WTC11 (cell line): ENCODE results near the gene KCTD1. TPM values are rescaled to one million over a fixed set of nuclear protein-coding genes. Genes with fewer than 3 reads are reported as not detected.

Experiments
- ATAC-seq: fragments of 200-7000 bp; cut with Tn5 transposase; 2 replicates; pipeline ENCODE4 v1.10.0; 2021; ENCODE audit warnings: mild to moderate bottlenecking, moderate library complexity
- CTCF ChIA-PET: fragments of 300-600 bp; sonication (Branson Sonifier 250); formaldehyde crosslinking; loops from one replicate; lab custom pipeline; 2021; ENCODE audit warnings: antibody characterized with exemption; lab: Charles Lee
- POLR2A ChIA-PET: fragments of 350-600 bp; sonication (Branson Sonifier 250); formaldehyde crosslinking; loops from one replicate; lab custom pipeline; 2021; ENCODE audit warnings: antibody characterized with exemption; lab: Charles Lee
- DNase-seq: peaks from one replicate; pipeline ENCODE4 v3.0.0; 2021; ENCODE audit warnings: low spot score
- H3K27ac Mint-ChIP-seq: 2 replicates; pipeline ENCODE4 v1.8.0; 2021; ENCODE audit warnings: mixed read lengths
- H3K27me3 Mint-ChIP-seq: 2 replicates; pipeline ENCODE4 v1.8.0; 2021; ENCODE audit warnings: low read depth, mild to moderate bottlenecking, moderate library complexity, mixed read lengths
- H3K36me3 Mint-ChIP-seq: 2 replicates; pipeline ENCODE4 v1.8.0; 2021; ENCODE audit warnings: mixed read lengths
- H3K4me1 Mint-ChIP-seq: 2 replicates; pipeline ENCODE4 v1.8.0; 2022; ENCODE audit warnings: mixed read lengths
- H3K4me3 Mint-ChIP-seq: 2 replicates; pipeline ENCODE4 v1.8.0; 2021; ENCODE audit warnings: mild to moderate bottlenecking, moderate library complexity, mixed read lengths
- H3K9me3 Mint-ChIP-seq: 2 replicates; pipeline ENCODE4 v1.8.0; 2021; ENCODE audit warnings: mixed read lengths
- ELF4 ChIP-seq: sonication (generic); formaldehyde crosslinking; IDR thresholded peaks from 2 replicates; pipeline ENCODE4 v1.8.1; 2022; ENCODE audit warnings: low read depth, mild to moderate bottlenecking, moderate library complexity, missing genetic modification reagents
- FOXJ3 ChIP-seq: sonication (generic); formaldehyde crosslinking; IDR thresholded peaks from 2 replicates; pipeline ENCODE4 v1.9.0; 2021; ENCODE audit warnings: missing genetic modification reagents, mild to moderate bottlenecking, borderline replicate concordance
- FOXK1 ChIP-seq: sonication (generic); formaldehyde crosslinking; IDR thresholded peaks from 2 replicates; pipeline ENCODE4 v1.8.0; 2022; ENCODE audit warnings: mild to moderate bottlenecking, moderate library complexity, missing genetic modification reagents
- GTF2I ChIP-seq: fragments of 250-450 bp; sonication (Bioruptor Pico); conservative IDR thresholded peaks from 2 replicates; pipeline ENCODE4 v1.4.0; 2021; ENCODE audit warnings: mild to moderate bottlenecking
- JUN ChIP-seq: sonication (generic); formaldehyde crosslinking; IDR thresholded peaks from 2 replicates; pipeline ENCODE4 v1.8.0; 2023; ENCODE audit warnings: mild to moderate bottlenecking, missing genetic modification reagents
- KAT7 ChIP-seq: sonication (generic); formaldehyde crosslinking; IDR thresholded peaks from 2 replicates; pipeline ENCODE4 v1.8.1; 2023; ENCODE audit warnings: missing genetic modification reagents, mild to moderate bottlenecking, borderline replicate concordance
- MXD4 ChIP-seq: fragments of 250-450 bp; sonication (Bioruptor Pico); IDR thresholded peaks from 2 replicates; pipeline ENCODE4 v1.8.0; 2021; ENCODE audit warnings: mild to moderate bottlenecking, moderate library complexity, borderline replicate concordance
- NR1H2 ChIP-seq: sonication (generic); formaldehyde crosslinking; IDR thresholded peaks from 2 replicates; pipeline ENCODE4 v1.9.0; 2021; ENCODE audit warnings: mild to moderate bottlenecking, moderate library complexity, missing genetic modification reagents
- NR3C1 ChIP-seq: sonication (generic); formaldehyde crosslinking; conservative IDR thresholded peaks from 2 replicates; pipeline ENCODE4 v1.8.1; 2023; ENCODE audit warnings: low read depth, mild to moderate bottlenecking, missing genetic modification reagents
- TP53 ChIP-seq: sonication (generic); formaldehyde crosslinking; IDR thresholded peaks from 2 replicates; pipeline ENCODE4 v1.8.1; 2023; ENCODE audit warnings: mild to moderate bottlenecking, missing genetic modification reagents
- ZNF121 ChIP-seq: sonication (generic); formaldehyde crosslinking; IDR thresholded peaks from 2 replicates; pipeline ENCODE4 v1.8.0; 2023; ENCODE audit warnings: missing genetic modification reagents
- ZNF219 ChIP-seq: sonication (generic); formaldehyde crosslinking; IDR thresholded peaks from 2 replicates; pipeline ENCODE4 v1.8.0; 2023; ENCODE audit warnings: missing genetic modification reagents, mild to moderate bottlenecking, borderline replicate concordance
- ZNF396 ChIP-seq: fragments of 250-450 bp; sonication (Bioruptor Pico); IDR thresholded peaks from 2 replicates; pipeline ENCODE4 v1.8.0; 2021; ENCODE audit warnings: mild to moderate bottlenecking, moderate library complexity, borderline replicate concordance
- ZNF423 ChIP-seq: fragments of 250-450 bp; sonication (Bioruptor Pico); IDR thresholded peaks from 2 replicates; pipeline ENCODE4 v2.1.2; 2022; ENCODE audit warnings: mild to moderate bottlenecking, moderate library complexity
- total RNA-seq: library from RNA; stranded (reverse); gene quantifications from 3 replicates; pipeline ENCODE4 v1.2.3, GENCODE V29; 2021
- TF ChIP-seq, protein P1 (sequence below): sonication (generic); formaldehyde crosslinking; IDR thresholded peaks from 2 replicates; pipeline ENCODE4 v1.8.1; 2022; ENCODE audit warnings: missing genetic modification reagents, borderline replicate concordance
- TF ChIP-seq, protein P2 (sequence below): sonication (generic); formaldehyde crosslinking; IDR thresholded peaks from 2 replicates; pipeline ENCODE4 v1.8.0; 2022; ENCODE audit warnings: mild to moderate bottlenecking, missing genetic modification reagents
- TF ChIP-seq, protein P3 (sequence below): fragments of 250-450 bp; sonication (Bioruptor Pico); conservative IDR thresholded peaks from 2 replicates; pipeline ENCODE4 v1.9.0; 2021; ENCODE audit warnings: mild to moderate bottlenecking
- TF ChIP-seq, protein P4 (sequence below): sonication (generic); formaldehyde crosslinking; IDR thresholded peaks from 2 replicates; pipeline ENCODE4 v1.8.0; 2022; ENCODE audit warnings: mild to moderate bottlenecking, missing genetic modification reagents
- TF ChIP-seq, protein P5 (sequence below): fragments of 250-450 bp; sonication (Bioruptor Pico); IDR thresholded peaks from 2 replicates; pipeline ENCODE4 v2.1.2; 2022; ENCODE audit warnings: mild to moderate bottlenecking, moderate library complexity
- TF ChIP-seq, protein P6 (sequence below): sonication (generic); formaldehyde crosslinking; IDR thresholded peaks from 2 replicates; pipeline ENCODE4 v1.8.1; 2023; ENCODE audit warnings: mild to moderate bottlenecking, missing genetic modification reagents, moderate library complexity
- TF ChIP-seq, protein P7 (sequence below): sonication (generic); formaldehyde crosslinking; IDR thresholded peaks from 2 replicates; pipeline ENCODE4 v1.8.1; 2023; ENCODE audit warnings: mild to moderate bottlenecking, moderate library complexity, missing genetic modification reagents
- TF ChIP-seq, protein P8 (sequence below): fragments of 250-450 bp; sonication (Bioruptor Pico); IDR thresholded peaks from 2 replicates; pipeline ENCODE4 v1.9.0; 2021; ENCODE audit warnings: mild to moderate bottlenecking

Gene KCTD1
- total RNA-seq, 1 experiment from 2014 or later, result 23.3 TPM

DNA sequence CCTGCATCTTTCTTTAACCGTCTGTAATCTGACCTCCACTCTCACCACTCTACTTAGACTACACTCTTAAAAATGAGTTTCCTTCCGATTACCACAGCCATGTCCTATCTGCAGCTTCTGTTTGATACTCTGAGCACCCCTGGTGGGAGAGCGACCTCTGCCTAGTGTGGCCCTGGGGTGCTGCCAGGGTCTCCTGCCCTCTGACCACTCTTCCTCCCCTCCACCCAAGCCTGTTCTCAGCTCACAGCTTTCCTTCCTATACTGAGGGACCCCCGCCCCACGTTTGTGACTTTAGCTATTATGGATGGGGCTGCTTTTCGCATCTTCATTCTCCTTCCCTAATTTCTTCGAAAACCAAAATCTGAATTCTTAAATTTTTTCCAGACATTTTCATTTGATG is 132.7 kb downstream of the KCTD1 start:
- no peak for DNase-seq
- Mint-ChIP-seq H3K9me3 (no peaks in the 10 kb centered on the region), H3K4me1 (peaks cover 11% of the 10 kb centered on the region; the same call in 1 of the 2 replicates), H3K36me3 (no peaks in the 10 kb centered on the region)
- CTCF ChIA-PET, result interaction anchor here (1.8 kb wide), 1 partner anchor 32 kb away, joined by 7 read pairs; no protein-coding TSS in a partner anchor
- POLR2A ChIA-PET, result no interaction called here
- peak; percentile 41; the same call in 1 of the 2 replicates for TF ChIP-seq ZNF423 (CRISPR knock-in tag)
- TF ChIP-seq NR3C1 (CRISPR knock-in tag), result no peak
- no peak for TF ChIP-seq TP53 (CRISPR knock-in tag)
- no peak for TF ChIP-seq ZNF219 (CRISPR knock-in tag)
- TF ChIP-seq ZNF396, result no peak
- TF ChIP-seq FOXK1, result no peak
- TF ChIP-seq, all 79 proteins: peak for 1
- peak; percentile 48 for ATAC-seq
- Mint-ChIP-seq H3K27ac (no peak overlapping the region), H3K4me3 (no peak overlapping the region), H3K27me3 (0 out of 2 replicates have a peak, but pooled peaks cover 2% of the 10 kb centered on the region)

DNA sequence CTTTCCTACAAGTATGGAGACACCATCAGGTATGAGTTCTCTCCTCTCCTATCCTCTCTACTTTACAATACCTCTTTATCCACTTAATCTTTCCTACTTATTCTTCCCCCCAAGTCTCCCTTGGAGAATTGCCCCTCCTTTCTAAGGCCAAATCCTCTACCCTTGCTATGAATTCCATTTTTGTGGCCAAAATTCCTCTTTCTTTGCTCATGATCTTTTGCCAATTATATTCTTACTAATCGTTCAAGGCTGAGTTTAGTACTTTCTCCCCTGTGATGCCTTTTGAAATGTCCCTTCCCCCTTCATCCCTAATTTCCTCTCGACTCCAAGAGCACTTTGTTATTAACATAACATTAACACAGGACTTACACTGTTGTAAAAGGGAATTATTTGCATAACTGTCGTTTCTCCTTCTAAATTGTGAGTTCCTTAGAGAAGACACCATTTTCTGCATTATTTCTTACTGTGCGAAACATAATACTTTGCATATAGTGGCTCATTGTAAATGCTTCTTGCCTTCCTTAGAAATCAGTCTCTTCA is 133.4 kb downstream of the KCTD1 start:
- ATAC-seq, result peak; percentile 54
- Mint-ChIP-seq H3K4me1 (peaks cover 11% of the 10 kb centered on the region), H3K9me3 (no peaks in the 10 kb centered on the region), H3K36me3 (no peaks in the 10 kb centered on the region), H3K27me3 (0 out of 2 replicates have a peak, but pooled peaks cover 2% of the 10 kb centered on the region), H3K4me3 (no peak overlapping the region), H3K27ac (no peak overlapping the region)
- no peak for DNase-seq
- CTCF ChIA-PET, result interaction anchor here (1.8 kb wide), 1 partner anchor 31 kb away, joined by 7 read pairs; no protein-coding TSS in a partner anchor
- POLR2A ChIA-PET, result no interaction called here
- TF ChIP-seq JUN (CRISPR knock-in tag) (no peak), ELF4 (CRISPR knock-in tag) (no peak), MXD4 (CRISPR knock-in tag) (no peak), ZNF121 (CRISPR knock-in tag) (no peak), KAT7 (no peak), TP53 (CRISPR knock-in tag) (no peak), FOXJ3 (CRISPR knock-in tag) (no peak), NR1H2 (CRISPR knock-in tag) (no peak), GTF2I (no peak)
- TF ChIP-seq, protein P1, sequence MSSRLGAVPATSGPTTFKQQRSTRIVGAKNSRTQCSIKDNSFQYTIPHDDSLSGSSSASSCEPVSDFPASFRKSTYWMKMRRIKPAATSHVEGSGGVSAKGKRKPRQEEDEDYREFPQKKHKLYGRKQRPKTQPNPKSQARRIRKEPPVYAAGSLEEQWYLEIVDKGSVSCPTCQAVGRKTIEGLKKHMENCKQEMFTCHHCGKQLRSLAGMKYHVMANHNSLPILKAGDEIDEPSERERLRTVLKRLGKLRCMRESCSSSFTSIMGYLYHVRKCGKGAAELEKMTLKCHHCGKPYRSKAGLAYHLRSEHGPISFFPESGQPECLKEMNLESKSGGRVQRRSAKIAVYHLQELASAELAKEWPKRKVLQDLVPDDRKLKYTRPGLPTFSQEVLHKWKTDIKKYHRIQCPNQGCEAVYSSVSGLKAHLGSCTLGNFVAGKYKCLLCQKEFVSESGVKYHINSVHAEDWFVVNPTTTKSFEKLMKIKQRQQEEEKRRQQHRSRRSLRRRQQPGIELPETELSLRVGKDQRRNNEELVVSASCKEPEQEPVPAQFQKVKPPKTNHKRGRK, result no peak
- TF ChIP-seq, protein P2, sequence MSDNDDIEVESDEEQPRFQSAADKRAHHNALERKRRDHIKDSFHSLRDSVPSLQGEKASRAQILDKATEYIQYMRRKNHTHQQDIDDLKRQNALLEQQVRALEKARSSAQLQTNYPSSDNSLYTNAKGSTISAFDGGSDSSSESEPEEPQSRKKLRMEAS (CRISPR knock-in tag), result no peak
- TF ChIP-seq, protein P3, sequence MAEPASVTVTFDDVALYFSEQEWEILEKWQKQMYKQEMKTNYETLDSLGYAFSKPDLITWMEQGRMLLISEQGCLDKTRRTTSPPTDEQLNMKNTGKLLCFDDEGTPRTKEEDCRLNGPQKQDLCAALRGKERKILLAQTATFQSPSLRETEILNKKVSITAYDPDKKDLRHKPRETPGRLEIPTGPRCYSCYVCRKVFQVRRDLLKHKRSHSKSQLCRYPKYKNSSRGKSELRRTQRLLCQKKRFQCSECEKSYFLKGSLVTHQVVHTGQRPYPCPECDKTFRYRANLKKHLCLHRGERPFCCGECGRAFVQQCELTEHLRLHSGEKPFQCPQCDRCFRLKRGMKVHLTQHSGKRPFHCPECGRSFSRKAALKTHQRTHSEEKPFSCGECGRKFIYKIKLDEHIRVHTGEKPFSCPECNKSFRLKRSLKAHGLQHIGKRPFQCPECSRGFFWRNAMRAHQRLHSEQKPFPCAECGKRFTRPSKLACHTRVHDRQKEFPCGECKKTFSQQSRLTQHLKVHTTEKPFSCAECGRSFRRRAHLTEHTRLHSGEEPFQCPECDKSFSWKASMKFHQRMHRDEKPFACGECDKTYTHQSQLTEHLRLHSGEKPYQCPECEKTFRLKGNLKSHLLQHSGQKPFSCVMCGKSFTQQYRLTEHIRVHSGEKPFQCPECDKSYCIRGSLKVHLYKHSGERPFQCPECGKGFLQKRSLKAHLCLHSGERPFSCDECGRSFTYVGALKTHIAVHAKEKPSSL (CRISPR knock-in tag), result no peak
- TF ChIP-seq, protein P4, sequence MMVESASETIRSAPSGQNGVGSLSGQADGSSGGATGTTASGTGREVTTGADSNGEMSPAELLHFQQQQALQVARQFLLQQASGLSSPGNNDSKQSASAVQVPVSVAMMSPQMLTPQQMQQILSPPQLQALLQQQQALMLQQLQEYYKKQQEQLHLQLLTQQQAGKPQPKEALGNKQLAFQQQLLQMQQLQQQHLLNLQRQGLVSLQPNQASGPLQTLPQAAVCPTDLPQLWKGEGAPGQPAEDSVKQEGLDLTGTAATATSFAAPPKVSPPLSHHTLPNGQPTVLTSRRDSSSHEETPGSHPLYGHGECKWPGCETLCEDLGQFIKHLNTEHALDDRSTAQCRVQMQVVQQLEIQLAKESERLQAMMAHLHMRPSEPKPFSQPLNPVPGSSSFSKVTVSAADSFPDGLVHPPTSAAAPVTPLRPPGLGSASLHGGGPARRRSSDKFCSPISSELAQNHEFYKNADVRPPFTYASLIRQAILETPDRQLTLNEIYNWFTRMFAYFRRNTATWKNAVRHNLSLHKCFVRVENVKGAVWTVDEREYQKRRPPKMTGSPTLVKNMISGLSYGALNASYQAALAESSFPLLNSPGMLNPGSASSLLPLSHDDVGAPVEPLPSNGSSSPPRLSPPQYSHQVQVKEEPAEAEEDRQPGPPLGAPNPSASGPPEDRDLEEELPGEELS (CRISPR knock-in tag), result no peak
- TF ChIP-seq, protein P5, sequence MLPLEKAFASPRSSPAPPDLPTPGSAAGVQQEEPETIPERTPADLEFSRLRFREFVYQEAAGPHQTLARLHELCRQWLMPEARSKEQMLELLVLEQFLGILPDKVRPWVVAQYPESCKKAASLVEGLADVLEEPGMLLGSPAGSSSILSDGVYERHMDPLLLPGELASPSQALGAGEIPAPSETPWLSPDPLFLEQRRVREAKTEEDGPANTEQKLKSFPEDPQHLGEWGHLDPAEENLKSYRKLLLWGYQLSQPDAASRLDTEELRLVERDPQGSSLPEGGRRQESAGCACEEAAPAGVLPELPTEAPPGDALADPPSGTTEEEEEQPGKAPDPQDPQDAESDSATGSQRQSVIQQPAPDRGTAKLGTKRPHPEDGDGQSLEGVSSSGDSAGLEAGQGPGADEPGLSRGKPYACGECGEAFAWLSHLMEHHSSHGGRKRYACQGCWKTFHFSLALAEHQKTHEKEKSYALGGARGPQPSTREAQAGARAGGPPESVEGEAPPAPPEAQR (CRISPR knock-in tag), result no peak
- TF ChIP-seq, protein P6, sequence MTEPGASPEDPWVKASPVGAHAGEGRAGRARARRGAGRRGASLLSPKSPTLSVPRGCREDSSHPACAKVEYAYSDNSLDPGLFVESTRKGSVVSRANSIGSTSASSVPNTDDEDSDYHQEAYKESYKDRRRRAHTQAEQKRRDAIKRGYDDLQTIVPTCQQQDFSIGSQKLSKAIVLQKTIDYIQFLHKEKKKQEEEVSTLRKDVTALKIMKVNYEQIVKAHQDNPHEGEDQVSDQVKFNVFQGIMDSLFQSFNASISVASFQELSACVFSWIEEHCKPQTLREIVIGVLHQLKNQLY (CRISPR knock-in tag), result no peak
- TF ChIP-seq, protein P7, sequence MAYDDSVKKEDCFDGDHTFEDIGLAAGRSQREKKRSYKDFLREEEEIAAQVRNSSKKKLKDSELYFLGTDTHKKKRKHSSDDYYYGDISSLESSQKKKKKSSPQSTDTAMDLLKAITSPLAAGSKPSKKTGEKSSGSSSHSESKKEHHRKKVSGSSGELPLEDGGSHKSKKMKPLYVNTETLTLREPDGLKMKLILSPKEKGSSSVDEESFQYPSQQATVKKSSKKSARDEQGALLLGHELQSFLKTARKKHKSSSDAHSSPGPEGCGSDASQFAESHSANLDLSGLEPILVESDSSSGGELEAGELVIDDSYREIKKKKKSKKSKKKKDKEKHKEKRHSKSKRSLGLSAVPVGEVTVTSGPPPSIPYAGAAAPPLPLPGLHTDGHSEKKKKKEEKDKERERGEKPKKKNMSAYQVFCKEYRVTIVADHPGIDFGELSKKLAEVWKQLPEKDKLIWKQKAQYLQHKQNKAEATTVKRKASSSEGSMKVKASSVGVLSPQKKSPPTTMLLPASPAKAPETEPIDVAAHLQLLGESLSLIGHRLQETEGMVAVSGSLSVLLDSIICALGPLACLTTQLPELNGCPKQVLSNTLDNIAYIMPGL (CRISPR knock-in tag), result no peak
- TF ChIP-seq, protein P8, sequence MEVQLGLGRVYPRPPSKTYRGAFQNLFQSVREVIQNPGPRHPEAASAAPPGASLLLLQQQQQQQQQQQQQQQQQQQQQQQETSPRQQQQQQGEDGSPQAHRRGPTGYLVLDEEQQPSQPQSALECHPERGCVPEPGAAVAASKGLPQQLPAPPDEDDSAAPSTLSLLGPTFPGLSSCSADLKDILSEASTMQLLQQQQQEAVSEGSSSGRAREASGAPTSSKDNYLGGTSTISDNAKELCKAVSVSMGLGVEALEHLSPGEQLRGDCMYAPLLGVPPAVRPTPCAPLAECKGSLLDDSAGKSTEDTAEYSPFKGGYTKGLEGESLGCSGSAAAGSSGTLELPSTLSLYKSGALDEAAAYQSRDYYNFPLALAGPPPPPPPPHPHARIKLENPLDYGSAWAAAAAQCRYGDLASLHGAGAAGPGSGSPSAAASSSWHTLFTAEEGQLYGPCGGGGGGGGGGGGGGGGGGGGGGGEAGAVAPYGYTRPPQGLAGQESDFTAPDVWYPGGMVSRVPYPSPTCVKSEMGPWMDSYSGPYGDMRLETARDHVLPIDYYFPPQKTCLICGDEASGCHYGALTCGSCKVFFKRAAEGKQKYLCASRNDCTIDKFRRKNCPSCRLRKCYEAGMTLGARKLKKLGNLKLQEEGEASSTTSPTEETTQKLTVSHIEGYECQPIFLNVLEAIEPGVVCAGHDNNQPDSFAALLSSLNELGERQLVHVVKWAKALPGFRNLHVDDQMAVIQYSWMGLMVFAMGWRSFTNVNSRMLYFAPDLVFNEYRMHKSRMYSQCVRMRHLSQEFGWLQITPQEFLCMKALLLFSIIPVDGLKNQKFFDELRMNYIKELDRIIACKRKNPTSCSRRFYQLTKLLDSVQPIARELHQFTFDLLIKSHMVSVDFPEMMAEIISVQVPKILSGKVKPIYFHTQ (CRISPR knock-in tag), result no peak
